GM13976 (cell line): ENCODE results near the gene RARB.

Source experiments
- DNase-seq: peaks from one replicate; pipeline ENCODE4 v3.0.0; 2012; ENCODE audit warnings: low spot score
- CTCF ChIP-seq: IDR thresholded peaks from 2 replicates; pipeline ENCODE4 v1.5.1; 2012; ENCODE audit warnings: borderline replicate concordance, mild to moderate bottlenecking; ENCODE audit not compliant: insufficient read depth; ENCODE audit errors: extremely low read depth, missing control alignments, control extremely low read depth
- in situ Hi-C: fragments of 300-500 bp; cut with MboI; formaldehyde crosslinking; loops from one replicate; pipeline ENCODE4 v1.12.0; 2022; ENCODE audit warnings: low sequenced_read_pairs, mixed read lengths, inconsistent platforms; ENCODE audit not compliant: unreplicated experiment

The RARB gene

GRCh38 chr3:25510797-25511196, 82.7 kb downstream of the RARB start:
- in situ Hi-C loops, result no loop called here
- DNase-seq, result no peak
- TF ChIP-seq CTCF, result no peak

- DNase-seq, result no peak
- no peak for TF ChIP-seq CTCF
- in situ Hi-C loops, result no loop called here
Observed at GRCh38 chr3:25511972-25512721, 84.1 kb downstream of the RARB start.

- in situ Hi-C loops, result no loop called here
- no peak for TF ChIP-seq CTCF
- DNase-seq, result no peak
Observed at GRCh38 chr3:25513642-25514266, 85.7 kb downstream of the RARB start.

GRCh38 chr3:25515171-25515570, 87.1 kb downstream of the RARB start:
- in situ Hi-C loops, result no loop called here
- TF ChIP-seq CTCF, result no peak
- no peak for DNase-seq

GRCh38 chr3:25520926-25521559, 93.0 kb downstream of the RARB start:
- TF ChIP-seq CTCF, result no peak
- no peak for DNase-seq
- in situ Hi-C loops, result no loop called here

GRCh38 chr3:25527336-25527735, 99.3 kb downstream of the RARB start:
- no peak for DNase-seq
- no peak for TF ChIP-seq CTCF
- in situ Hi-C loops, result no loop called here
